SU-DHL-6 (cell line): Measurements from ENCODE around the gene GLRA3.

ENCODE experiments used
- H2AFZ ChIP-seq: fragments of 200-600 bp; sonication (generic); 2 replicates; pipeline ENCODE4 v1.6.1; 2014; ENCODE audit warnings: low read depth, mild to moderate bottlenecking, moderate library complexity, mixed read lengths, antibody characterized with exemption, low read length; ENCODE audit not compliant: severe bottlenecking
- H3F3A ChIP-seq: fragments of 200-600 bp; shearing (Covaris generic); 2 replicates; pipeline ENCODE4 v1.6.0; 2016; ENCODE audit warnings: antibody characterized with exemption, mild to moderate bottlenecking; ENCODE audit not compliant: insufficient read depth
- H3K27ac ChIP-seq: fragments of 200-600 bp; sonication (generic); 2 replicates; pipeline ENCODE4 v1.5.1; 2016; ENCODE audit warnings: low read depth, mild to moderate bottlenecking, low read length, moderate library complexity, mixed read lengths
- H3K27me3 ChIP-seq: fragments of 200-600 bp; sonication (generic), shearing (Covaris generic); 2 replicates; pipeline ENCODE4 v1.6.0; 2014; ENCODE audit warnings: mild to moderate bottlenecking, low read length
- H3K36me3 ChIP-seq: fragments of 200-600 bp; sonication (generic); 2 replicates; pipeline ENCODE4 v1.6.1; 2014; ENCODE audit warnings: mild to moderate bottlenecking, low read length, mixed read lengths
- H3K4me2 ChIP-seq: fragments of 300-600, 200-600 bp; shearing (Covaris generic), sonication (generic); 2 replicates; pipeline ENCODE4 v1.6.0; 2014; ENCODE audit warnings: low read length, low read depth, mild to moderate bottlenecking; ENCODE audit not compliant: poor library complexity, severe bottlenecking
- H3K4me3 ChIP-seq: fragments of 200-600 bp; sonication (generic); 2 replicates; pipeline ENCODE4 v1.5.1; 2014; ENCODE audit warnings: antibody characterized with exemption, low read length, mild to moderate bottlenecking, mixed read lengths; ENCODE audit not compliant: insufficient read depth, poor library complexity, severe bottlenecking
- H3K79me2 ChIP-seq: fragments of 200-600 bp; sonication (generic); 2 replicates; pipeline ENCODE4 v1.6.1; 2014; ENCODE audit warnings: mild to moderate bottlenecking, low read length, moderate library complexity; ENCODE audit not compliant: insufficient read depth
- H3K9ac ChIP-seq: fragments of 200-600 bp; sonication (generic); 2 replicates; pipeline ENCODE4 v1.7.0; 2014; ENCODE audit warnings: mild to moderate bottlenecking, low read length
- H3K9me2 ChIP-seq: fragments of 200-600 bp; sonication (generic); replicated peaks from 2 replicates; pipeline ENCODE4 v1.6.1; 2014; ENCODE audit warnings: low read length; ENCODE audit not compliant: insufficient read depth
- H3K9me3 ChIP-seq: fragments of 200-600 bp; sonication (generic); 2 replicates; pipeline ENCODE4 v1.6.1; 2014; ENCODE audit warnings: low read length, mixed read lengths; ENCODE audit not compliant: insufficient read depth
- H4K20me1 ChIP-seq: fragments of 200-600 bp; sonication (generic); 2 replicates; pipeline ENCODE4 v1.6.1; 2014; ENCODE audit warnings: low read depth, mild to moderate bottlenecking, antibody characterized with exemption, low read length, moderate library complexity, mixed read lengths
- EZH2phosphoT487 ChIP-seq: fragments of 200-600 bp; sonication (generic), shearing (Covaris generic); conservative IDR thresholded peaks from 2 replicates; pipeline ENCODE4 v1.6.1; 2018; ENCODE audit warnings: mild to moderate bottlenecking, antibody characterized with exemption, low read length, moderate library complexity, mixed read lengths
- TF ChIP-seq, protein P1 (sequence below): fragments of 200-600 bp; sonication (generic); IDR thresholded peaks from one replicate; pipeline ENCODE4 v1.5.1; 2017; ENCODE audit warnings: antibody characterized with exemption, mild to moderate bottlenecking, low read length, moderate library complexity; ENCODE audit not compliant: insufficient read depth, poor library complexity, severe bottlenecking

Gene GLRA3

DNA sequence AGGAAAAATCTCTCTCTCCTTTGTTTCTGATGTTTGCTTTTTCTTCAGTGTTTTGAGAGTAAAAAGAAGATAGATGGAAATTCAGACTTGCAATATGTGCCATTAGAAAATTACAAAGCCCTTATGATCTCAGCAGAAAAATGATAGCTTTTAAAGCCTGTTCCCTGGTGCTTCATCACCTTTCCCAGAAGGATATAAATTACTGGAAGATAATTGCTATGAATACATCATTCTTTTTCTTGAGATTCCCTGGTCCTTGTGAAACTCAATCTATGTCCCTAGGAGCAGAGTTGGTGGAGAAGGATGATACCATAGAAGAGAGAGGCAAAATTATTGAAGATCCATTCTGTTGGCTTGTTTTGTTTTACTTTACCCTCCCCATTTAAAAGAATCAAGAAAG, 86.5 kb downstream of the GLRA3 start:
- no peaks in the 10 kb centered on the region for H3K9me2 ChIP-seq
- H3K9me3 ChIP-seq, result peaks cover 16% of the 10 kb centered on the region; the same call in 1 of the 2 replicates
- no peaks in the 10 kb centered on the region for H3F3A ChIP-seq
- no peak overlapping the region for H3K4me2 ChIP-seq
- TF ChIP-seq EZH2phosphoT487, result no peak
- TF ChIP-seq, protein P1, sequence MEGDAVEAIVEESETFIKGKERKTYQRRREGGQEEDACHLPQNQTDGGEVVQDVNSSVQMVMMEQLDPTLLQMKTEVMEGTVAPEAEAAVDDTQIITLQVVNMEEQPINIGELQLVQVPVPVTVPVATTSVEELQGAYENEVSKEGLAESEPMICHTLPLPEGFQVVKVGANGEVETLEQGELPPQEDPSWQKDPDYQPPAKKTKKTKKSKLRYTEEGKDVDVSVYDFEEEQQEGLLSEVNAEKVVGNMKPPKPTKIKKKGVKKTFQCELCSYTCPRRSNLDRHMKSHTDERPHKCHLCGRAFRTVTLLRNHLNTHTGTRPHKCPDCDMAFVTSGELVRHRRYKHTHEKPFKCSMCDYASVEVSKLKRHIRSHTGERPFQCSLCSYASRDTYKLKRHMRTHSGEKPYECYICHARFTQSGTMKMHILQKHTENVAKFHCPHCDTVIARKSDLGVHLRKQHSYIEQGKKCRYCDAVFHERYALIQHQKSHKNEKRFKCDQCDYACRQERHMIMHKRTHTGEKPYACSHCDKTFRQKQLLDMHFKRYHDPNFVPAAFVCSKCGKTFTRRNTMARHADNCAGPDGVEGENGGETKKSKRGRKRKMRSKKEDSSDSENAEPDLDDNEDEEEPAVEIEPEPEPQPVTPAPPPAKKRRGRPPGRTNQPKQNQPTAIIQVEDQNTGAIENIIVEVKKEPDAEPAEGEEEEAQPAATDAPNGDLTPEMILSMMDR, result no peak
- H4K20me1 ChIP-seq, result no peaks in the 10 kb centered on the region
- no peak overlapping the region for H2AFZ ChIP-seq
- no peaks in the 10 kb centered on the region for H3K79me2 ChIP-seq
- no peaks in the 10 kb centered on the region for H3K27me3 ChIP-seq
- H3K27ac ChIP-seq, result no peak overlapping the region
- peaks cover 8% of the 10 kb centered on the region; the same call in 1 of the 2 replicates for H3K36me3 ChIP-seq
- no peak overlapping the region for H3K4me3 ChIP-seq
- no peak overlapping the region for H3K9ac ChIP-seq

DNA sequence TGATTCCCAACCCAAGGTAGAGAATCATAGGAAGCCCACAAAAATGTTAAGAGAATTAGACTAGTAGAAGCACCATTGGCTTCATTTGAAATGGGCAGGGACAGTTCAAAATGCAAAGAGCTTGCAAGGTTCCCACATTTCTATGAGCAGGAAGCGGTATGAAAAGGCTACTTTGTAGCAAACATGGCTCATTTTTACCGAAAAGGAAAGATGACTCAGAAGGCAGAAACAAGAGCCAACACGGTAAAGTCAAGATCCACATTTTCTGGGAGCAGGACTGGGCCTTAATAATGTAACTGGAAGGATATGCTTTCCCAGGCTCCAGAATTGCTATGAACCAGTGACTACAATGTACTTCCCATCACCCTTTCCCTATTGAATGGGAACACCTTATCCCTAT, 89.5 kb downstream of the GLRA3 start:
- Histone ChIP-seq H3K36me3 (no peaks in the 10 kb centered on the region), H3K79me2 (no peaks in the 10 kb centered on the region), H3F3A (no peaks in the 10 kb centered on the region), H3K9ac (no peak overlapping the region), H2AFZ (no peak overlapping the region), H3K27me3 (no peaks in the 10 kb centered on the region), H3K4me2 (no peak overlapping the region), H4K20me1 (no peaks in the 10 kb centered on the region), H3K27ac (no peak overlapping the region), H3K4me3 (no peak overlapping the region), H3K9me3 (no peaks in the 10 kb centered on the region), H3K9me2 (no peaks in the 10 kb centered on the region)
- no peak for TF ChIP-seq EZH2phosphoT487
- TF ChIP-seq, protein P1, result no peak

DNA sequence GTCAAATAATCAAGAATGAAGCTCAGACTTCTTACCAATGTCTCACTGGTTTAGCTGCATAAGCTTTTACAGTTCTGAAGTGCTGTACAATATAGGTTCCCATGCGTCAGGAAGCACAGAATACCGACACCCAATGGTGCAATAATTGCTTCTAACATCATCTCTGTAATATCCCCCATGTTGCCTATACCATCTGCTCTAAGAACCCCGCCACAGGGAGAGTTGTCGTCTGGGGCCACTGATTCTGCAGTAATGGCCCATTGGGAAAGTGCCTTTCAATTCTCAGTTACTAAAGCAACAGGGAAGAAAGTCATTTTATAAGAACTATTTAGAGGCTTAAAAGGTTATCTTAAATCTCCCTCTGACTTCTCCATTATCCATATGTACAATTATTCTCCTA, 94.9 kb downstream of the GLRA3 start:
- no peak for TF ChIP-seq EZH2phosphoT487
- Histone ChIP-seq H3K36me3 (no peaks in the 10 kb centered on the region), H4K20me1 (no peaks in the 10 kb centered on the region), H3F3A (no peaks in the 10 kb centered on the region), H3K27me3 (no peaks in the 10 kb centered on the region), H3K27ac (no peak overlapping the region), H3K9ac (no peak overlapping the region), H3K4me3 (no peak overlapping the region), H3K9me2 (no peaks in the 10 kb centered on the region), H3K79me2 (no peaks in the 10 kb centered on the region), H3K4me2 (no peak overlapping the region), H3K9me3 (no peaks in the 10 kb centered on the region), H2AFZ (no peak overlapping the region)

DNA sequence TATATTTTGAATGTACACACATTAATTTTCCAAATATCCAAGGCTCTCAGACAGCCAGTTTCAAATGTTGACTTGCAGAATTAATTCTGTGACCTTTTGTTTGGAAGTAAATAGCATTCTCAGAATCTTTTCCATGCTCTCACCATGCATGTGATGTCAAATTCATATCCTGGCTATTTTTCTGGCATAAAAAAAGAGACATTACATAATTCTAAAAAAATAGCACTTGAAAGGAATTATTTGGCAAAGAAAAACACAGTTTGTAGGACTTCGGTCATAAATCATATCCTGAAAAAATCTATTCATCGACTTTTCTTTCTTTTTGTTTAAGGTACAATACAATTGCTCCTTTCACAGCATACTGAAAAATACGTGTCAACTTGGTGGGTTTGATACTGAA, 111.2 kb downstream of the GLRA3 start:
- Histone ChIP-seq H3F3A (no peaks in the 10 kb centered on the region), H3K27ac (no peak overlapping the region), H3K9ac (no peak overlapping the region), H3K27me3 (no peaks in the 10 kb centered on the region), H3K9me2 (no peaks in the 10 kb centered on the region), H3K79me2 (no peaks in the 10 kb centered on the region), H3K36me3 (no peaks in the 10 kb centered on the region), H4K20me1 (no peaks in the 10 kb centered on the region), H3K4me3 (no peak overlapping the region), H2AFZ (no peak overlapping the region), H3K4me2 (no peak overlapping the region), H3K9me3 (no peaks in the 10 kb centered on the region)
- TF ChIP-seq, protein P1, result no peak
- TF ChIP-seq EZH2phosphoT487, result no peak
